Measurements from ENCODE around the gene SERPINE3.

GRCh38 chr13:51321836-51322235 lies 17.7 kb upstream of the SERPINE3 start:
- TF ChIP-seq CTCF (IDR thresholded peaks at IDR 0.05) (no peak), POLR2A (IDR thresholded peaks at IDR 0.05) (no peak)

Data from esophagus squamous epithelium (tissue), 4 donors.